ENCODE data around the gene ASS1. TPM values are rescaled to one million over a fixed set of nuclear protein-coding genes. Genes with fewer than 3 reads are reported as not detected.

The ASS1 gene
- total and polyA plus RNA-seq, 2 of the 13 experiments (the other 11 are each of a cell fraction or from before 2014, with no cell fraction given) = 77.6 to 122 TPM

GRCh38 chr9:130490981-130491380, 46.2 kb downstream of the ASS1 start (continued):
- TF ChIP-seq TMF1 (CRISPR knock-in tag; IDR thresholded peaks at IDR 0.05; ENCODE audit: low read depth) = no peak
- no peak for TF ChIP-seq ZNF766 (CRISPR knock-in tag; IDR thresholded peaks at IDR 0.05; ENCODE audit: borderline replicate concordance)
- TF ChIP-seq ZNF432 (CRISPR knock-in tag; IDR thresholded peaks at IDR 0.05; ENCODE audit: borderline replicate concordance) = no peak

- Histone ChIP-seq H2AFZ (ENCODE audit: low read length) (no peak overlapping the region), H3K9ac (ENCODE audit: insufficient read depth, low read depth, low read length) (no peak overlapping the region), H3K4me1 (ENCODE audit: insufficient read depth, low read length) (no peaks in the 10 kb centered on the region), H3K36me3 (replicated peaks in 1 of 2; ENCODE audit: control insufficient read depth in 1 of 2, insufficient read depth in 2 of 2, low read length in 2 of 2) (peaks cover 4 to 26% of the 10 kb centered on the region in 2 experiments; a peak in 4 of 5 replicates), H3K79me2 (ENCODE audit: insufficient read depth, low read length) (no peaks in the 10 kb centered on the region), H3K27me3 (ENCODE audit: control insufficient read depth in 1 of 2, insufficient read depth in 2 of 2, low read length in 2 of 2) (no peaks in the 10 kb centered on the region), H3K4me2 (ENCODE audit: low read depth, low read length) (no peak overlapping the region), H3K27ac (ENCODE audit: extremely low read length, insufficient read depth, low read length) (no peak overlapping the region), H3K9me3 (ENCODE audit: low read length) (peaks cover 10% of the 10 kb centered on the region), H4K20me1 (ENCODE audit: insufficient read depth, low read length) (no peaks in the 10 kb centered on the region), H3K4me3 (replicated peaks in 1 of 3; ENCODE audit: insufficient read depth in 1 of 3, low read depth in 2 of 3, low read length in 3 of 3) (no peak overlapping the region)
- ChIA-PET CTCF (ENCODE audit: low intra/inter-chr PET ratio, low total read pairs) (no interaction called here), POLR2A (no interaction called here)
- DNase-seq (ENCODE audit: low spot score) (no peak), ATAC-seq (no peak), FAIRE-seq (no peak)
- intact Hi-C loops (cut with micrococcal nuclease; ENCODE audit: unreplicated experiment) (no loop called here), in situ Hi-C loops (cut with HindIII; ENCODE audit: extremely low pct_ligation_motif_present, low pct_unique_long_range_greater_than_20kb) (no loop called here)
- TF ChIP-seq, protein P1, sequence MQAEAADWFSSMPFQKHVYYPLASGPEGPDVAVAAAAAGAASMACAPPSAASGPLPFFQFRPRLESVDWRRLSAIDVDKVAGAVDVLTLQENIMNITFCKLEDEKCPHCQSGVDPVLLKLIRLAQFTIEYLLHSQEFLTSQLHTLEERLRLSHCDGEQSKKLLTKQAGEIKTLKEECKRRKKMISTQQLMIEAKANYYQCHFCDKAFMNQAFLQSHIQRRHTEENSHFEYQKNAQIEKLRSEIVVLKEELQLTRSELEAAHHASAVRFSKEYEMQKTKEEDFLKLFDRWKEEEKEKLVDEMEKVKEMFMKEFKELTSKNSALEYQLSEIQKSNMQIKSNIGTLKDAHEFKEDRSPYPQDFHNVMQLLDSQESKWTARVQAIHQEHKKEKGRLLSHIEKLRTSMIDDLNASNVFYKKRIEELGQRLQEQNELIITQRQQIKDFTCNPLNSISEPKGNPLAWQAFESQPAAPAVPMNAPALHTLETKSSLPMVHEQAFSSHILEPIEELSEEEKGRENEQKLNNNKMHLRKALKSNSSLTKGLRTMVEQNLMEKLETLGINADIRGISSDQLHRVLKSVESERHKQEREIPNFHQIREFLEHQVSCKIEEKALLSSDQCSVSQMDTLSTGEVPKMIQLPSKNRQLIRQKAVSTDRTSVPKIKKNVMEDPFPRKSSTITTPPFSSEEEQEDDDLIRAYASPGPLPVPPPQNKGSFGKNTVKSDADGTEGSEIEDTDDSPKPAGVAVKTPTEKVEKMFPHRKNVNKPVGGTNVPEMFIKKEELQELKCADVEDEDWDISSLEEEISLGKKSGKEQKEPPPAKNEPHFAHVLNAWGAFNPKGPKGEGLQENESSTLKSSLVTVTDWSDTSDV (CRISPR knock-in tag; IDR thresholded peaks at IDR 0.05) = 0 out of 2 replicates have a peak, but pooled peaks have one; percentile 17
- TF ChIP-seq ZNF629 (CRISPR knock-in tag; conservative IDR thresholded peaks at IDR 0.05) = peak; percentile 69
- no peak for TF ChIP-seq ZFP1 (CRISPR knock-in tag; IDR thresholded peaks at IDR 0.05)
- WGBS (ENCODE audit: low lambda C conversion rate) = 97% methylated on average over 12 of the region's 15 CpGs
- BruUV-seq (replicated peaks) = no TSS peak
Measured at GRCh38 chr9:130491830-130492482, 47.2 kb downstream of the ASS1 start.

Data from HepG2 (cell line).